Kidney (tissue), 14 donors: ENCODE data around the gene RXRA. TPM values are rescaled to one million over a fixed set of nuclear protein-coding genes. Genes with fewer than 3 reads are reported as not detected.

Experiments
- DNase-seq, 5 donors: peaks; one replicate each; pipeline ENCODE4 v3.0.0-alpha.2; 2013 to 2020
- FAIRE-seq: peaks from 2 replicates; lab custom pipeline; 2012; peaks lifted over from hg19 to GRCh38; lab: Jason Lieb, UNC
- H3K27ac ChIP-seq, 2 donors: one replicate each; pipeline ENCODE4 v1.7.0; 2013; ENCODE audit warnings: low read depth in 2 of 2, low read length in 2 of 2, inconsistent platforms in 1 of 2
- H3K27me3 ChIP-seq: one replicate; pipeline ENCODE4 v1.7.1; 2013; ENCODE audit warnings: low read length, inconsistent platforms; ENCODE audit not compliant: control insufficient read depth, insufficient read depth
- H3K36me3 ChIP-seq, 3 donors: one replicate each; pipeline versions ENCODE4 v1.7.0 to v1.7.1; 2013; ENCODE audit warnings: low read length in 3 of 3, control low read depth in 1 of 3, inconsistent platforms in 1 of 3; ENCODE audit not compliant: insufficient read depth in 3 of 3, control insufficient read depth in 2 of 3
- H3K4me1 ChIP-seq, 3 donors: one replicate each; pipeline versions ENCODE4 v1.7.0 to v1.7.1; 2013; ENCODE audit warnings: low read length in 3 of 3, inconsistent platforms in 1 of 3, low read depth in 1 of 3; ENCODE audit not compliant: control insufficient read depth in 2 of 3, insufficient read depth in 2 of 3
- H3K4me3 ChIP-seq, 3 donors: one replicate each; pipeline versions ENCODE4 v1.7.0 to v1.8.1; 2013; ENCODE audit warnings: low read length in 3 of 3, control low read depth in 1 of 3, inconsistent platforms in 1 of 3
- H3K9ac ChIP-seq, 3 donors: one replicate each; pipeline versions ENCODE4 v1.7.0 to v1.7.1; 2013; ENCODE audit warnings: low read length in 3 of 3, control low read depth in 1 of 3, inconsistent platforms in 1 of 3
- H3K9me3 ChIP-seq, 3 donors: one replicate each; pipeline versions ENCODE4 v1.7.0 to v1.7.1; 2013; ENCODE audit warnings: low read length in 3 of 3, control low read depth in 1 of 3, inconsistent platforms in 1 of 3; ENCODE audit not compliant: control insufficient read depth in 2 of 3, insufficient read depth in 1 of 3
- CTCF ChIP-seq: IDR thresholded peaks from 3 replicates; pipeline ENCODE4 v1.5.1; 2012; ENCODE audit warnings: mild to moderate bottlenecking, moderate library complexity, borderline replicate concordance; ENCODE audit not compliant: insufficient read depth; ENCODE audit errors: extremely low read depth
- intact Hi-C: fragments of 100-400 bp; cut with DNase I; formaldehyde crosslinking; loops from one replicate; pipeline ENCODE4 v1.11.1; 2022
- polyA plus RNA-seq: library from polyadenylated mRNA; stranded (reverse); fragments of 350-450 nt; fragmentation: Illumina TruSeq; extraction: RNeasy Lipid Tissue Mini Kit (QIAGEN cat#74804); gene quantifications from one replicate; pipeline ENCODE4 v1.2.3, GENCODE V29; 2014; ENCODE audit warnings: low read depth, low replicate concordance; ENCODE audit not compliant: insufficient read depth
- total RNA-seq: library from RNA; stranded (reverse); fragmentation: NEBNext Ultra II Directional; extraction: Animal tissue kit (Norgen Biotek cat#: 25700); gene quantifications from one replicate; pipeline ENCODE4 v1.2.1, GENCODE V29; 2021
- donor health status: control.
- donor health status: control.
- donor health status: control.
- donor health status: control.
- donor health status: control.
- donor health status: DM: yes; HTN: yes; CAD: no.
- donor health status: Normal renal cell carcinoma (clear cell type).

The RXRA gene
- total and polyA plus RNA-seq, 2 donors from 2014 or later, result 24.0 to 49.5 TPM

- FAIRE-seq (no peak), DNase-seq (peak in 1 of 5 donors; percentile 71)
- Histone ChIP-seq H3K27me3 (no peaks in the 10 kb centered on the region), H3K36me3 (no peaks in the 10 kb centered on the region), H3K4me1 (peaks cover 7 to 98% (median 77%) of the 10 kb centered on the region in 3 donors), H3K9ac (no peak overlapping the region), H3K9me3 (no peaks in the 10 kb centered on the region), H3K4me3 (peak overlapping the region in 1 of 3 donors; percentile 25), H3K27ac (peak overlapping the region; percentile 48 to 63)
- intact Hi-C loops, result no loop called here
- TF ChIP-seq CTCF, result no peak
Observed at GRCh38 chr9:134335486-134336220, 9.4 kb downstream of the RXRA start.

GRCh38 chr9:134336228-134336627 is 10.0 kb downstream of the RXRA start:
- H3K4me3 ChIP-seq, result peak overlapping the region in 1 of 3 donors; percentile 25
- intact Hi-C loops, result no loop called here
- no peak overlapping the region for H3K9ac ChIP-seq
- H3K27me3 ChIP-seq, result no peaks in the 10 kb centered on the region
- no peaks in the 10 kb centered on the region for H3K9me3 ChIP-seq
- DNase-seq (no peak), FAIRE-seq (no peak)
- no peak for TF ChIP-seq CTCF
- no peaks in the 10 kb centered on the region for H3K36me3 ChIP-seq
- peaks cover 7 to 98% (median 77%) of the 10 kb centered on the region in 3 donors for H3K4me1 ChIP-seq
- peak overlapping the region; percentile 48 to 63 for H3K27ac ChIP-seq

GRCh38 chr9:134336924-134337323 is 10.7 kb downstream of the RXRA start:
- TF ChIP-seq CTCF, result no peak
- DNase-seq (no peak), FAIRE-seq (no peak)
- Histone ChIP-seq H3K27me3 (no peaks in the 10 kb centered on the region), H3K36me3 (no peaks in the 10 kb centered on the region), H3K4me1 (peaks cover 7 to 98% (median 71%) of the 10 kb centered on the region in 3 donors), H3K4me3 (no peak overlapping the region), H3K27ac (no peak overlapping the region), H3K9ac (no peak overlapping the region), H3K9me3 (no peaks in the 10 kb centered on the region)
- intact Hi-C loops, result no loop called here
